IPS DF 6.9 (cell line): ENCODE results near the gene SPAG17.
A peak's percentile ranks its signal among the peaks of the same experiment; 100 is the strongest.

Experiments used
- DNase-seq: peaks from one replicate; pipeline ENCODE4 v3.0.0-alpha.2; 2013; ENCODE audit warnings: low read depth, low spot score
- H3K27ac ChIP-seq: one replicate; pipeline ENCODE4 v1.5.1; 2013; ENCODE audit warnings: low read length, control low read depth
- H3K27me3 ChIP-seq: 2 replicates; pipeline ENCODE4 v1.6.1; 2013; ENCODE audit warnings: mild to moderate bottlenecking, low read length; ENCODE audit not compliant: control insufficient read depth, insufficient read depth
- H3K36me3 ChIP-seq: 2 replicates; pipeline ENCODE4 v1.6.1; 2013; ENCODE audit warnings: low read length; ENCODE audit not compliant: control insufficient read depth, insufficient read depth
- H3K4me1 ChIP-seq: 2 replicates; pipeline ENCODE4 v1.6.1; 2013; ENCODE audit warnings: low read length; ENCODE audit not compliant: control insufficient read depth, insufficient read depth
- H3K4me3 ChIP-seq: 2 replicates; pipeline ENCODE4 v1.5.1; 2013; ENCODE audit warnings: mild to moderate bottlenecking, low read length
- H3K9me3 ChIP-seq: 2 replicates; pipeline ENCODE4 v1.6.1; 2013; ENCODE audit warnings: low read length, inconsistent platforms; ENCODE audit not compliant: control insufficient read depth, insufficient read depth
- WGBS: extraction: QIAGEN DNeasy Blood & Tissue Kit; methylation state at CpG from one replicate; pipeline ENCODE4 v1.1.7; 2013; ENCODE audit warnings: mixed read lengths, missing lambda C conversion rate; ENCODE audit not compliant: insufficient read length, insufficient coverage; 5-methylcytosine and 5-hydroxymethylcytosine counted together

SPAG17 gene

GRCh38 chr1:118185084-118185832 is at the start of gene SPAG17:
SPAG17 (minus strand) TSS chr1:118185228; CDS start chr1:118185157, 71 bp downstream.
- H3K4me3 ChIP-seq = peak within 1 kb of the TSS; percentile 77; the same call in 1 of the 2 replicates
- no peaks in the 10 kb centered on the region; the same call in 1 of the 2 replicates for H3K9me3 ChIP-seq
- no peaks in the 10 kb centered on the region for H3K27me3 ChIP-seq
- peak; percentile 91 for DNase-seq
- H3K36me3 ChIP-seq = no peaks in the 10 kb centered on the region
- H3K27ac ChIP-seq = no peak within 1 kb of the TSS
- peaks cover 4% of the 10 kb centered on the region; the same call in 1 of the 2 replicates for H3K4me1 ChIP-seq
- no CpG with 5 or more reads among the region's 30 CpGs for WGBS

GRCh38 chr1:118225471-118225870 is 40.4 kb upstream of the SPAG17 start:
- no peaks in the 10 kb centered on the region for H3K36me3 ChIP-seq
- WGBS = no CpG with 5 or more reads among the region's 6 CpGs
- H3K27ac ChIP-seq = no peak overlapping the region

GRCh38 chr1:118223426-118223825 is 38.4 kb upstream of the SPAG17 start:
- DNase-seq = peak; percentile 22
- no peaks in the 10 kb centered on the region for H3K27me3 ChIP-seq
- no peak overlapping the region for H3K27ac ChIP-seq
- H3K36me3 ChIP-seq = no peaks in the 10 kb centered on the region
- WGBS = no CpG with 5 or more reads among the region's 1 CpG
- no peaks in the 10 kb centered on the region for H3K9me3 ChIP-seq
- H3K4me1 ChIP-seq = no peaks in the 10 kb centered on the region
- no peak overlapping the region for H3K4me3 ChIP-seq

More at GRCh38 chr1:118225471-118225870, 40.4 kb upstream of the SPAG17 start:
- no peak for DNase-seq
- H3K4me1 ChIP-seq = no peaks in the 10 kb centered on the region
- no peak overlapping the region for H3K4me3 ChIP-seq
- H3K27me3 ChIP-seq = no peaks in the 10 kb centered on the region
- no peaks in the 10 kb centered on the region for H3K9me3 ChIP-seq

DNA sequence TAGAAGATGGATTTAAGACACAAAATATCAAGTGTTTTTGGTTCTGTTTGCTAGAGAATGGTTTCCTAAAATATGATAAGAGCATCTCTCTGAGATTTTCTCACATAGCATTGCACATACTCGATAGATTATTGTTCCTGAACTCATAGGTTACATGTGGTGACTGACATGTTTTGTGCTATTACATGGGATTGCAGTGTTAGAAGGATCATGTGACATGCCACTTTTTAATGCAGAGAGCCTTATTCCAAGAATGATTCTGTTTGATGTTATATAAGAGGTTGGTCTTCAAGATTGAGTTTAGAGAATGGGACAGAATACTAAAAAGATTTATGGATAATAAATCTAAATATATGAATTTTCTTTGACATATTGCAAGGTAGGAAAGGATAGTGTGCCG is 34.4 kb upstream of the SPAG17 start:
- Histone ChIP-seq H3K4me1 (no peaks in the 10 kb centered on the region), H3K9me3 (no peaks in the 10 kb centered on the region), H3K36me3 (no peaks in the 10 kb centered on the region), H3K27me3 (no peaks in the 10 kb centered on the region), H3K4me3 (no peak overlapping the region), H3K27ac (no peak overlapping the region)
- DNase-seq = no peak
- WGBS = no CpG with 5 or more reads among the region's 2 CpGs

DNA sequence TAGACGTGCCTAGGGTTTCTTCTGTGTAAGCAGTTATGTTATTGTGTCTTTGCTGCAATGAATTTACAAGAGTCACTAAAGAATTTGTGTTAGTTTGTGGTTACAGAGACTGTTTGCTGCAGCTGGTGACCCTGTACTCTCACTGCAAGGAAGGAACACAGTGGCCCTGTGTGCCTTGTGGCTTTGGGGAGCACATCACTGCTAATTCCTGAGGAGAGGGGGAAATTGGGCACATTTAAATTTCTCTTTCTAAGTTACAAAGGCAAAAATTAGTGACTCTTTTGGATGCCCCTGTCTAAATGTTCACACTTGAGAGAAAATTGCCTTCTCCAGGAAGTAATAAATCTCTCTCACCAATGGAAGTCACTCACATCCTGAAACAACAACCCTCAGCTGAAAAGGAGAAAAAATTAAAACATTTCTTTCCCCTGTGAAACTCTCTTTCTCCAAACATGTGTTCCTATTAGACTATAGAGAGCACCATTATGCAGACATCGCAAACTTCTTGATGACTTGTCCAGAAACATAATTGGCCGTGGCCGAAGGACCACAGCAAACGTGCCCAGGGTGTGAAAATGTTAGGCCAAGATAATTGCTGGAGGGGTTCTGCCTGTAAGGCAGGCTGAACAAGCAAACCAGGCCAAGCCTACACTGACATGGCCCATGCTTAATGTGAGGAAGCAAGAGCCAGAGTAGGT is 32.3 kb upstream of the SPAG17 start:
- Histone ChIP-seq H3K4me1 (no peaks in the 10 kb centered on the region), H3K9me3 (no peaks in the 10 kb centered on the region), H3K4me3 (no peak overlapping the region), H3K36me3 (no peaks in the 10 kb centered on the region), H3K27me3 (no peaks in the 10 kb centered on the region), H3K27ac (no peak overlapping the region)
- no CpG with 5 or more reads among the region's 5 CpGs for WGBS
- no peak for DNase-seq

DNA sequence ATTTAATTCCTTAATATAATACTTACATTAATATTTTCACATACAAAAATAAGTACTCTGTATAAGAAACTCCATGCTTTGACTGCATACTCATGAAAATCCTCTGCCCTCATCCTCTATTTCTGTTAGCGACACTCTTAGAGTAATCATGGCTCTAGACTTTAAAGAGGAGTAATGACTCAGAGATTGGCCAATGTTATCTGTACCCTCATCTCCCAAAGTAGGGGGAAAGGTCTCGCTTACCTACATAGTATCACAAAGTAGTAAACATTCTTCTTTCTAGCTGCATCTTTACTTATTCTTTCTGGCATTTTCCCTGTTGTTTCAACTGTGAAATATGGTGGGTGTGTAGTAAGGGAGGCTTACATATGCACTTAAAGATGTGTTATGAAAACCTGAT is 29.8 kb upstream of the SPAG17 start:
- Histone ChIP-seq H3K9me3 (no peaks in the 10 kb centered on the region), H3K4me3 (no peak overlapping the region)
- WGBS = no CpG with 5 or more reads among the region's 2 CpGs

GRCh38 chr1:118210723-118211110 is 25.7 kb upstream of the SPAG17 start:
- Histone ChIP-seq H3K27me3 (no peaks in the 10 kb centered on the region), H3K4me1 (no peaks in the 10 kb centered on the region), H3K9me3 (no peaks in the 10 kb centered on the region), H3K27ac (no peak overlapping the region), H3K36me3 (no peaks in the 10 kb centered on the region), H3K4me3 (no peak overlapping the region)
- WGBS = no CpG with 5 or more reads among the region's 3 CpGs
- no peak for DNase-seq

More for the DNA sequence above, 29.8 kb upstream of the SPAG17 start:
- no peak for DNase-seq
- Histone ChIP-seq H3K36me3 (no peaks in the 10 kb centered on the region), H3K4me1 (no peaks in the 10 kb centered on the region), H3K27ac (no peak overlapping the region), H3K27me3 (no peaks in the 10 kb centered on the region)

DNA sequence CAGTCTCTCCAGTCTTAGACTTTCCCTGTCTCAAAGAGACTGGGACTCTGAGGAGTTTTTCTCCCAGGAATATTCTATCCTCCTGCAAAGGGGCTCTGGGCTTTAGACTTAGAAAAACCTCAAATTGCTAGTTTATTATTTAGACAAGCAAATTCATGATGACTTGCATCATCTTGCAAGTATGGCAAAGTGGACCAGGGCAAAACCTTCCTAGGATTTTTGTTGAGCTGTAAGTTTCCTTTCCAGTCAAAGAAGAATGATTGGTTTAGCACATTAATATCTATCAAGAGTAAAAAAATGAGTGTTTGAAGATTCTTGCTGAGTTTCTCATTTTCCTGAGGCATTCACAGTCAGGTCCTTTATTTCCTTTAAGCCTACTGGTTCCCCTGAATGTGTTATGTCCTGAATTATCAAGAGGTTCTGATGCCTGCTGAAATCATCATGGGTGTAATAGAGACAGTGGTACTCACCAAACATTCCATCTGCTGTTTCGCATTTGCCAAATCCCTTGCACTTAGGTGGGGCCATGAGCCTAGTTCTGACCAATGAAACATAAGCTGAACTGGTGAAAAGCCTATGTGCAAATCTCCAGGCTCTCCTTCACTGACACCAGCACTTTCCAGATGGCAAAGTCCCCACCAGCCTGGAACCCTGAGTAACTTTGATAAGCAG is 25.2 kb upstream of the SPAG17 start:
- no peaks in the 10 kb centered on the region for H3K36me3 ChIP-seq
- no peak for DNase-seq
- H3K27me3 ChIP-seq = no peaks in the 10 kb centered on the region
- H3K4me3 ChIP-seq = no peak overlapping the region
- no peak overlapping the region for H3K27ac ChIP-seq
- WGBS = no CpG with 5 or more reads among the region's 1 CpG
- H3K9me3 ChIP-seq = no peaks in the 10 kb centered on the region
- H3K4me1 ChIP-seq = no peaks in the 10 kb centered on the region

- Histone ChIP-seq H3K4me3 (no peak overlapping the region), H3K4me1 (no peaks in the 10 kb centered on the region), H3K36me3 (no peaks in the 10 kb centered on the region), H3K27ac (no peak overlapping the region), H3K27me3 (no peaks in the 10 kb centered on the region), H3K9me3 (no peaks in the 10 kb centered on the region)
- no peak for DNase-seq
- WGBS = no CpG with 5 or more reads among the region's 6 CpGs
These were observed 24.6 kb upstream of the SPAG17 start for GRCh38 chr1:118209648-118210047.

GRCh38 chr1:118206966-118207365 is 21.9 kb upstream of the SPAG17 start:
- no peak overlapping the region for H3K4me3 ChIP-seq
- no peaks in the 10 kb centered on the region for H3K9me3 ChIP-seq

More at GRCh38 chr1:118206966-118207365, 21.9 kb upstream of the SPAG17 start:
- Histone ChIP-seq H3K27ac (no peak overlapping the region), H3K4me1 (no peaks in the 10 kb centered on the region), H3K27me3 (no peaks in the 10 kb centered on the region), H3K36me3 (no peaks in the 10 kb centered on the region)
- DNase-seq = no peak
